HG02840 (cell line): ENCODE results near the gene GPN2.

ENCODE experiments used
- ATAC-seq: cut with Tn5 transposase; IDR thresholded peaks from one replicate; pipeline ENCODE4 v1.9.1; 2021; ENCODE audit warnings: mild to moderate bottlenecking, moderate library complexity, moderate number of reproducible peaks; ENCODE audit not compliant: unreplicated experiment, low FRiP score

The GPN2 gene

GRCh38 chr1:26889551-26890466, at the start of gene GPN2:
Gene GPN2 (minus strand): TSS chr1:26890283. CDS start chr1:26890096, 187 bp downstream.
- ATAC-seq: peak; percentile 85

GRCh38 chr1:26938659-26939025, 48.6 kb upstream of the GPN2 start:
- no peak for ATAC-seq

- no peak for ATAC-seq
Observed at GRCh38 chr1:26938004-26938658, 48.0 kb upstream of the GPN2 start.

GRCh38 chr1:26936823-26937222, 46.7 kb upstream of the GPN2 start:
- ATAC-seq: no peak

- no peak for ATAC-seq
Observed at GRCh38 chr1:26932531-26932930, 42.4 kb upstream of the GPN2 start.

- ATAC-seq: no peak
Observed at GRCh38 chr1:26923711-26924110, 33.6 kb upstream of the GPN2 start.

GRCh38 chr1:26922901-26923300, 32.8 kb upstream of the GPN2 start:
- ATAC-seq: no peak

GRCh38 chr1:26922431-26922729, 32.3 kb upstream of the GPN2 start:
- ATAC-seq: no peak

GRCh38 chr1:26921540-26922430, 31.7 kb upstream of the GPN2 start, which contains the start of gene NUDC:
Gene NUDC (plus strand): TSS chr1:26921743. CDS start chr1:26921849, 106 bp downstream.
- peak; percentile 96 for ATAC-seq

- peak; percentile 26 for ATAC-seq
Observed at GRCh38 chr1:26921126-26921539, 31.1 kb upstream of the GPN2 start.

- no peak for ATAC-seq
Observed at GRCh38 chr1:26915204-26915842, 25.2 kb upstream of the GPN2 start.

- no peak for ATAC-seq
Observed at GRCh38 chr1:26913754-26914619, 23.9 kb upstream of the GPN2 start, which contains the start of gene NR0B2. Gene NR0B2 (minus strand): TSS chr1:26913975. CDS start chr1:26913940, 35 bp downstream.

GRCh38 chr1:26913389-26913753, 23.3 kb upstream of the GPN2 start:
- ATAC-seq: no peak

- ATAC-seq: no peak
Observed at GRCh38 chr1:26912147-26912490, 22.0 kb upstream of the GPN2 start.

- ATAC-seq: no peak
Observed at GRCh38 chr1:26911399-26912146, 21.5 kb upstream of the GPN2 start.

- ATAC-seq: no peak
Observed at GRCh38 chr1:26910343-26911160, 20.5 kb upstream of the GPN2 start.

GRCh38 chr1:26909951-26910342, 19.9 kb upstream of the GPN2 start:
- no peak for ATAC-seq
